B cell (primary cell): ENCODE measurements around the gene APOL2. TPM values are rescaled to one million over a fixed set of nuclear protein-coding genes. Genes with fewer than 3 reads are reported as not detected.
"Not testable (repeated sequence)": the region's sequence is repeated elsewhere in the genome, so short reads cannot be mapped to it uniquely, and the experiment has no call there.

Source experiments
- ATAC-seq: fragments of 200-7000 bp; cut with Tn5 transposase; one replicate; pipeline ENCODE4 v1.10.0; 2021; ENCODE audit warnings: low read depth, mild to moderate bottlenecking, moderate number of reproducible peaks, moderate library complexity
- CTCF ChIA-PET: fragments of 350-600 bp; sonication (Branson Sonifier 250); formaldehyde crosslinking; loops from one replicate; lab custom pipeline; 2021; ENCODE audit warnings: antibody characterized with exemption, inconsistent platforms; lab: Charles Lee
- POLR2A ChIA-PET: fragments of 350-600 bp; sonication (Branson Sonifier 250); formaldehyde crosslinking; loops from one replicate; lab custom pipeline; 2021; ENCODE audit warnings: antibody characterized with exemption; lab: Charles Lee
- DNase-seq: peaks from one replicate; pipeline ENCODE4 v3.0.0; 2013
- H2AFZ ChIP-seq: 2 replicates; pipeline ENCODE4 v1.6.1; 2012; ENCODE audit warnings: mild to moderate bottlenecking, low read depth, low read length; ENCODE audit not compliant: insufficient read depth, poor library complexity, severe bottlenecking
- H3K27ac ChIP-seq, 2 donors: 1 replicate in 1 of 2; 2 replicates in 1 of 2; pipeline ENCODE4 v1.5.1; 2012 to 2013; ENCODE audit warnings: low read length in 2 of 2, mild to moderate bottlenecking in 2 of 2, moderate library complexity in 1 of 2
- H3K27me3 ChIP-seq, 4 experiments: fragments of 200-600 bp in 1 of 4; sonication (generic) in 1 of 4; replicated peaks in 1 of 4; 1 replicate in 2 of 4; 2 replicates in 2 of 4; pipeline versions ENCODE4 v1.6.1 to v1.7.0; 2013 to 2016; ENCODE audit warnings: low read length in 3 of 4, mild to moderate bottlenecking in 2 of 4, mixed read lengths in 1 of 4, moderate library complexity in 1 of 4; ENCODE audit not compliant: insufficient read depth in 4 of 4, control insufficient read depth in 3 of 4; ENCODE audit errors: control extremely low read depth in 1 of 4
- H3K36me3 ChIP-seq, 2 experiments: replicated peaks in 1 of 2; 1 replicate in 1 of 2; 2 replicates in 1 of 2; pipeline versions ENCODE4 v1.6.1 to v1.7.1; 2013; ENCODE audit warnings: low read length in 1 of 2; ENCODE audit not compliant: insufficient read depth in 2 of 2, control insufficient read depth in 1 of 2; ENCODE audit errors: control extremely low read depth in 1 of 2, extremely low read depth in 1 of 2
- H3K4me1 ChIP-seq, 2 donors: fragments of 200-600 bp in 1 of 2; sonication (generic) in 1 of 2; 1 replicate in 1 of 2; 2 replicates in 1 of 2; pipeline versions ENCODE4 v1.5.1 to v1.6.1; 2013 to 2017; ENCODE audit warnings: low read length in 2 of 2; ENCODE audit not compliant: control insufficient read depth in 2 of 2, insufficient read depth in 2 of 2
- H3K4me2 ChIP-seq: replicated peaks from 2 replicates; pipeline ENCODE3; 2012; ENCODE audit warnings: mild to moderate bottlenecking, low read depth, low read length; ENCODE audit not compliant: poor library complexity, severe bottlenecking
- H3K4me3 ChIP-seq, 5 experiments: fragments of 200-600 bp in 1 of 5; sonication (generic) in 1 of 5; 1 replicate in 3 of 5; 2 replicates in 2 of 5; pipeline versions ENCODE4 v1.5.1 to v1.7.0; 2011 to 2016; ENCODE audit warnings: low read length in 4 of 5, mild to moderate bottlenecking in 4 of 5, low read depth in 2 of 5, control low read depth in 1 of 5, moderate library complexity in 1 of 5; ENCODE audit not compliant: insufficient read depth in 1 of 5; ENCODE audit errors: control extremely low read depth in 1 of 5, extremely low read depth in 1 of 5
- H3K79me2 ChIP-seq: fragments of 200-600 bp; sonication (generic); one replicate; pipeline ENCODE4 v1.6.0; 2016; ENCODE audit warnings: low read length; ENCODE audit not compliant: control insufficient read depth, insufficient read depth
- H3K9ac ChIP-seq: fragments of 200-600 bp; sonication (generic); 2 replicates; pipeline ENCODE4 v1.6.1; 2017; ENCODE audit warnings: mild to moderate bottlenecking, low read length, moderate library complexity
- H3K9me3 ChIP-seq, 3 donors: one replicate each; pipeline versions ENCODE4 v1.6.1 to v1.7.1; 2013; ENCODE audit warnings: low read length in 2 of 3; ENCODE audit not compliant: control insufficient read depth in 2 of 3, insufficient read depth in 1 of 3; ENCODE audit errors: control extremely low read depth in 1 of 3
- H4K20me1 ChIP-seq: 2 replicates; pipeline ENCODE4 v1.6.0; 2012; ENCODE audit warnings: mild to moderate bottlenecking, low read length; ENCODE audit not compliant: insufficient read depth, control insufficient read depth, poor library complexity, severe bottlenecking
- H3K27ac Mint-ChIP-seq: one replicate; pipeline ENCODE4 v1.8.0; 2021; ENCODE audit warnings: mixed read lengths
- H3K27me3 Mint-ChIP-seq: one replicate; pipeline ENCODE4 v1.8.0; 2021; ENCODE audit warnings: mixed read lengths
- H3K4me1 Mint-ChIP-seq: one replicate; pipeline ENCODE4 v1.8.0; 2021; ENCODE audit warnings: mixed read lengths
- H3K4me3 Mint-ChIP-seq: one replicate; pipeline ENCODE4 v1.8.0; 2021; ENCODE audit warnings: mixed read lengths
- H3K9me3 Mint-ChIP-seq: one replicate; pipeline ENCODE4 v1.8.0; 2022; ENCODE audit warnings: mixed read lengths; ENCODE audit not compliant: insufficient read depth
- WGBS: methylation state at CpG from one replicate; pipeline ENCODE4 v1.1.5; 2013; ENCODE audit warnings: missing lambda C conversion rate; ENCODE audit not compliant: insufficient coverage; 5-methylcytosine and 5-hydroxymethylcytosine counted together
- intact Hi-C: fragments of 100-400 bp; cut with micrococcal nuclease; formaldehyde crosslinking; loops from one replicate; pipeline ENCODE4 v1.10.0; 2022
- polyA plus RNA-seq: library from polyadenylated mRNA; depleted of rRNA; stranded (reverse); fragments of >200 nt; gene quantifications from 2 replicates; pipeline ENCODE4 v1.2.3, GENCODE V29; 2012
- total RNA-seq, 2 donors: library from RNA; stranded (reverse); fragments of 120-200 nt in 1 of 2; gene quantifications; 1 replicate in 1 of 2; 2 replicates in 1 of 2; pipeline versions ENCODE4 v1.2.3 to v1.2.4, GENCODE V29; 2013 to 2022

Gene APOL2
- total and polyA plus RNA-seq, 2 donors (not counting 1 experiment from before 2014, with no cell fraction given): 29.4 to 60.6 TPM

DNA sequence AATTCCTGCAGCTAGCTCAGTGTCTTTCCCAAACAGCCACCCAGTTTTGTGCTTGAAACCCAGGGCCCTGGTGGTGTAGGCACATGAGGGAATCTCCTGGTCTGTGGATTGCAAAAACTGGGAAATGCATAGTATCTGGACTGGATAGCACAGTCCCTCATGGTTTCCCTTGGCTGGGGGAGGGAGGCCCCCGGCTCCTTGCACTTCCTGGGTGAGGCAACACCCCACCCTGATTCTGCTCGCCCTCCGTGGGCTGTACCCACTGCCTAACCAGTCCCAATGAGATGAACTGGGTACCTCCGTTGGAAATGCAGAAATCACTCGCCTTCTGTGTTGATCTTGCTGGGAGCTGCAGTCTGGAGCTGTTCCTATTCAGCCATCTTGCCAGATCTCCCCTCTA, 32.6 kb upstream of the APOL2 start:
- H3K4me3 ChIP-seq, ATAC-seq, H3K9me3 ChIP-seq, H3K27me3 Mint-ChIP-seq, H3K4me1 Mint-ChIP-seq, POLR2A ChIA-PET, intact Hi-C loops, H3K79me2 ChIP-seq, H3K9me3 Mint-ChIP-seq, H3K4me1 ChIP-seq, H3K36me3 ChIP-seq, H4K20me1 ChIP-seq, H3K27me3 ChIP-seq, H3K4me3 Mint-ChIP-seq, H2AFZ ChIP-seq, H3K27ac Mint-ChIP-seq, H3K9ac ChIP-seq, H3K27ac ChIP-seq, H3K4me2 ChIP-seq, DNase-seq: not testable (repeated sequence)
- 87% methylated on average over 3 of the region's 5 CpGs for WGBS
- CTCF ChIA-PET: interaction anchor here (0.7 to 1.0 kb wide), 2 partner anchors 15 to 23 kb away, joined by 3 read pairs; no protein-coding TSS in a partner anchor

- H3K79me2 ChIP-seq, H3K27ac Mint-ChIP-seq, H3K4me1 ChIP-seq, DNase-seq, H3K27me3 Mint-ChIP-seq, H3K4me2 ChIP-seq, H3K4me3 Mint-ChIP-seq, H3K9ac ChIP-seq, H2AFZ ChIP-seq, H3K27ac ChIP-seq, intact Hi-C loops, H4K20me1 ChIP-seq, H3K27me3 ChIP-seq, POLR2A ChIA-PET, CTCF ChIA-PET, H3K9me3 Mint-ChIP-seq, H3K4me1 Mint-ChIP-seq, H3K36me3 ChIP-seq, H3K4me3 ChIP-seq, ATAC-seq, H3K9me3 ChIP-seq: not testable (repeated sequence)
- WGBS: 92% methylated on average over 7 of the region's 7 CpGs
Observed at GRCh38 chr22:36271231-36271630, 31.9 kb upstream of the APOL2 start.
